AG04450 (cell line): ENCODE measurements around the gene SLA2. TPM values are rescaled to one million over a fixed set of nuclear protein-coding genes. Genes with fewer than 3 reads are reported as not detected.
"Not testable (repeated sequence)": the region's sequence is repeated elsewhere in the genome, so short reads cannot be mapped to it uniquely, and the experiment has no call there.

ENCODE experiments used
- CTCF ChIA-PET: fragments of 300-600, 350-600 bp; formaldehyde crosslinking; extraction: SDS; loops from one replicate; lab custom pipeline; 2022; ENCODE audit warnings: antibody characterized with exemption, inconsistent platforms; lab: Charles Lee
- POLR2A ChIA-PET: fragments of 350-600 bp; formaldehyde crosslinking; extraction: SDS; loops from one replicate; lab custom pipeline; 2021; ENCODE audit warnings: antibody characterized with exemption, inconsistent platforms; lab: Yijun Ruan, JAX
- DNase-seq: peaks from one replicate; pipeline ENCODE4 v3.0.0-alpha.2; 2011; ENCODE audit warnings: low read depth, low spot score
- H3K27ac ChIP-seq: one replicate; pipeline ENCODE4 v1.5.1; 2012; ENCODE audit warnings: low read depth, low read length, control low read depth
- H3K27me3 ChIP-seq: one replicate; pipeline ENCODE4 v1.6.0; 2012; ENCODE audit warnings: low read length; ENCODE audit not compliant: control insufficient read depth, insufficient read depth
- H3K4me3 ChIP-seq: 2 replicates; pipeline ENCODE4 v1.5.1; 2011; ENCODE audit warnings: mild to moderate bottlenecking, low read depth, low read length, control low read depth
- H3K9me3 ChIP-seq: 2 replicates; pipeline ENCODE4 v1.5.1; 2012; ENCODE audit warnings: low read length; ENCODE audit not compliant: control insufficient read depth, insufficient read depth
- polyA plus RNA-seq: library from polyadenylated mRNA; depleted of rRNA; stranded (reverse); fragments of >200 nt; gene quantifications from 2 replicates; pipeline ENCODE4 v1.2.3, GENCODE V29; 2011
- TF ChIP-seq, protein P1 (sequence below): IDR thresholded peaks from 2 replicates; pipeline ENCODE4 v1.5.1; 2011; ENCODE audit warnings: low read depth, low read length, control low read depth, inconsistent platforms

Gene SLA2
- polyA plus RNA-seq, 1 experiment: not detected

- DNase-seq: no peak
- TF ChIP-seq, protein P1, sequence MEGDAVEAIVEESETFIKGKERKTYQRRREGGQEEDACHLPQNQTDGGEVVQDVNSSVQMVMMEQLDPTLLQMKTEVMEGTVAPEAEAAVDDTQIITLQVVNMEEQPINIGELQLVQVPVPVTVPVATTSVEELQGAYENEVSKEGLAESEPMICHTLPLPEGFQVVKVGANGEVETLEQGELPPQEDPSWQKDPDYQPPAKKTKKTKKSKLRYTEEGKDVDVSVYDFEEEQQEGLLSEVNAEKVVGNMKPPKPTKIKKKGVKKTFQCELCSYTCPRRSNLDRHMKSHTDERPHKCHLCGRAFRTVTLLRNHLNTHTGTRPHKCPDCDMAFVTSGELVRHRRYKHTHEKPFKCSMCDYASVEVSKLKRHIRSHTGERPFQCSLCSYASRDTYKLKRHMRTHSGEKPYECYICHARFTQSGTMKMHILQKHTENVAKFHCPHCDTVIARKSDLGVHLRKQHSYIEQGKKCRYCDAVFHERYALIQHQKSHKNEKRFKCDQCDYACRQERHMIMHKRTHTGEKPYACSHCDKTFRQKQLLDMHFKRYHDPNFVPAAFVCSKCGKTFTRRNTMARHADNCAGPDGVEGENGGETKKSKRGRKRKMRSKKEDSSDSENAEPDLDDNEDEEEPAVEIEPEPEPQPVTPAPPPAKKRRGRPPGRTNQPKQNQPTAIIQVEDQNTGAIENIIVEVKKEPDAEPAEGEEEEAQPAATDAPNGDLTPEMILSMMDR: no peak
- ChIA-PET CTCF (no interaction called here), POLR2A (no interaction called here)
- Histone ChIP-seq H3K27me3 (no peaks in the 10 kb centered on the region), H3K27ac (no peak overlapping the region), H3K9me3 (no peaks in the 10 kb centered on the region), H3K4me3 (no peak overlapping the region)
These were observed 4.5 kb downstream of the SLA2 start for GRCh38 chr20:36641506-36641843.

- H3K27me3 ChIP-seq, H3K27ac ChIP-seq, H3K9me3 ChIP-seq, CTCF ChIA-PET, DNase-seq, H3K4me3 ChIP-seq: not testable (repeated sequence)
- POLR2A ChIA-PET: interaction anchor here (0.7 kb wide), 1 partner anchor 372 kb away, joined by 4 read pairs; no protein-coding TSS in a partner anchor
These were observed 7.1 kb downstream of the SLA2 start for GRCh38 chr20:36638876-36639400.

GRCh38 chr20:36634342-36634741, 11.7 kb downstream of the SLA2 start:
- no peak for DNase-seq
- TF ChIP-seq, protein P1: no peak
- ChIA-PET CTCF (no interaction called here), POLR2A (interaction anchor here (0.6 kb wide), 1 partner anchor 30 kb away, joined by 5 read pairs; no protein-coding TSS in a partner anchor)
- Histone ChIP-seq H3K4me3 (no peak overlapping the region), H3K27ac (no peak overlapping the region), H3K9me3 (no peaks in the 10 kb centered on the region), H3K27me3 (peaks cover 5% of the 10 kb centered on the region)

GRCh38 chr20:36633285-36633772, 12.7 kb downstream of the SLA2 start:
- no peak for DNase-seq
- no peak overlapping the region for H3K27ac ChIP-seq
- TF ChIP-seq, protein P1: no peak
- no peaks in the 10 kb centered on the region for H3K9me3 ChIP-seq
- no peak overlapping the region for H3K4me3 ChIP-seq
- ChIA-PET POLR2A (no interaction called here), CTCF (no interaction called here)
- peaks cover 5% of the 10 kb centered on the region for H3K27me3 ChIP-seq

DNA sequence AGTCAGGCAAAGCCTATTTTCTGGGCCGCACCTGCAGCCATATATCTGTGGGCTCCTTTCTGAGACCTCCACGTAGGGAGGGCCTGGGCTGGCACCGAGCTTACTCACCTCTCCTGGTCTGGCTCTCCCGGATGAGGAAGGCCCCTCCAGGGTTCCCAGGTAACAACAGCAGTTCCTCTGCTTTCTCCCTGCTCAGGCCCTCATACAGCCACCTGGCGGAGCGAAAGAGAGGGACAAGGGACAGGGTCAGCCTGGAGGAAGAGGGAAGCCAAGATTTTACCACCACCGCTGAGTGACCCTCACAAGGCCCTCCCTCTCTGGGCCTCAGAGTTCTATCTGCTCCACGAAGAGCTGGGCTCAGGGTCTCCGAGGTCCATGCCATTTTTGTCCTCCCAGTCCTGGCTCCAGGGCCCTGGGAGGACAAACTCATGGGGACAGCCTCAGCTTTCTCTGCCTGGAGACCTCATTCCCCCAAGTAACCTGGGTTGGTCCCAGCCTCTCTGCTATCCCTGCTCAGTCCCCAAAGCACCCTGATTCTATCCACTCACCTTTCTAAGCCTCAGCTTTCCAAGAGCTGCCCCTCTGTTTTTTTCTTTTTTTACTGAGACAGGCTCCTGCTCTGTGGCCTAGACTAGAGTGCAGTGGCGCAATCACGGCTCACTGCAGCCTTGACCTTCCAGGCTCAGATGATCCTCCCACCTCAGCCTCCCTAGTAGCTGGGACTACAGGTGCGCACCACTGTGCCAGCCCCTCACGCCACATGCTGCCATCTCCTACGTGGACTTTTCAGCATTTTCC, 13.3 kb downstream of the SLA2 start:
- no peaks in the 10 kb centered on the region for H3K9me3 ChIP-seq
- ChIA-PET CTCF (no interaction called here), POLR2A (no interaction called here)
- no peak for DNase-seq
- no peak overlapping the region for H3K4me3 ChIP-seq
- TF ChIP-seq, protein P1: no peak
- peaks cover 5% of the 10 kb centered on the region for H3K27me3 ChIP-seq
- no peak overlapping the region for H3K27ac ChIP-seq
